Right atrium auricular region (tissue), 2 donors: ENCODE measurements around the gene TCL1A. TPM values are rescaled to one million over a fixed set of nuclear protein-coding genes. Genes with fewer than 3 reads are reported as not detected.
"Not testable (repeated sequence)": the region's sequence is repeated elsewhere in the genome, so short reads cannot be mapped to it uniquely, and the experiment has no call there.

Source experiments
- DNase-seq: peaks from one replicate; pipeline ENCODE4 v3.0.0-alpha.2; 2019; ENCODE audit warnings: low spot score
- H3K27ac ChIP-seq, 2 donors: fragments of 200-600 bp; sonication (generic); 1 replicate in 1 of 2; 2 replicates in 1 of 2; pipeline ENCODE4 v1.5.1; 2016 to 2019
- H3K27me3 ChIP-seq, 2 donors: fragments of 200-600 bp; sonication (generic); one replicate each; pipeline versions ENCODE4 v1.5.1 to v1.6.0; 2017 to 2019
- H3K36me3 ChIP-seq: fragments of 200-600 bp; sonication (generic); one replicate; pipeline ENCODE4 v1.5.1; 2016
- H3K4me1 ChIP-seq, 2 donors: fragments of 200-600 bp; sonication (generic); one replicate each; pipeline versions ENCODE4 v1.5.1 to v1.6.0; 2017 to 2019
- H3K4me3 ChIP-seq, 2 donors: fragments of 200-600 bp; sonication (generic); 1 replicate in 1 of 2; 2 replicates in 1 of 2; pipeline ENCODE4 v1.5.1; 2017 to 2019; ENCODE audit warnings: mild to moderate bottlenecking in 1 of 2, moderate library complexity in 1 of 2
- H3K9me3 ChIP-seq, 2 donors: fragments of 200-600 bp; sonication (generic); one replicate each; pipeline ENCODE4 v1.5.1; 2019
- CTCF ChIP-seq, 2 donors: fragments of 200-600 bp; sonication (generic); IDR thresholded peaks; one replicate each; pipeline ENCODE4 v1.5.1; 2019; ENCODE audit warnings: antibody characterized with exemption in 2 of 2
- total RNA-seq, 2 donors: library from RNA; depleted of rRNA; stranded (reverse); fragments of >200 nt; gene quantifications; one replicate each; pipeline ENCODE4 v1.1.0, GENCODE V29; 2016

TCL1A gene
- total RNA-seq: under 1 TPM in 1 of 2 donors, not detected in 1; 0.71 TPM

GRCh38 chr14:95713596-95714371, at the start of gene TCL1A:
TSS of gene TCL1A (minus strand) at chr14:95714125. CDS start at chr14:95714066, 59 bp downstream.
- Histone ChIP-seq H3K9me3 (no peaks in the 10 kb centered on the region), H3K27me3 (peaks cover 0 to 7% of the 10 kb centered on the region in 2 donors), H3K27ac (no peak within 1 kb of the TSS)

GRCh38 chr14:95763032-95763431, 49.1 kb upstream of the TCL1A start:
- not testable (repeated sequence) for DNase-seq, H3K9me3 ChIP-seq, H3K4me3 ChIP-seq, H3K27ac ChIP-seq, H3K27me3 ChIP-seq, H3K4me1 ChIP-seq, H3K36me3 ChIP-seq

More at GRCh38 chr14:95713596-95714371, at the start of gene TCL1A:
- TF ChIP-seq CTCF (IDR thresholded peaks at IDR 0.05): no peak
- DNase-seq: no peak
- Histone ChIP-seq H3K4me1 (no peaks in the 10 kb centered on the region), H3K4me3 (no peak within 1 kb of the TSS), H3K36me3 (no peaks in the 10 kb centered on the region)

GRCh38 chr14:95761436-95761835, 47.5 kb upstream of the TCL1A start:
- Histone ChIP-seq H3K27ac (no peak overlapping the region), H3K9me3 (no peaks in the 10 kb centered on the region), H3K36me3 (no peaks in the 10 kb centered on the region), H3K4me3 (no peak overlapping the region), H3K27me3 (no peaks in the 10 kb centered on the region), H3K4me1 (no peaks in the 10 kb centered on the region)
- no peak for DNase-seq
- no peak for TF ChIP-seq CTCF (IDR thresholded peaks at IDR 0.05)

- no peaks in the 10 kb centered on the region for H3K27me3 ChIP-seq
- no peaks in the 10 kb centered on the region for H3K9me3 ChIP-seq
- no peak overlapping the region for H3K4me3 ChIP-seq
- no peaks in the 10 kb centered on the region for H3K36me3 ChIP-seq
- H3K4me1 ChIP-seq: no peaks in the 10 kb centered on the region
- no peak for DNase-seq
- no peak for TF ChIP-seq CTCF (IDR thresholded peaks at IDR 0.05)
- H3K27ac ChIP-seq: no peak overlapping the region
Observed at GRCh38 chr14:95760596-95760995, 46.7 kb upstream of the TCL1A start.

- Histone ChIP-seq H3K36me3 (no peaks in the 10 kb centered on the region), H3K27ac (no peak overlapping the region), H3K4me3 (no peak overlapping the region), H3K27me3 (no peaks in the 10 kb centered on the region), H3K4me1 (no peaks in the 10 kb centered on the region), H3K9me3 (no peaks in the 10 kb centered on the region)
- no peak for TF ChIP-seq CTCF (IDR thresholded peaks at IDR 0.05)
- DNase-seq: no peak
Observed at GRCh38 chr14:95759941-95760340, 46.0 kb upstream of the TCL1A start.

GRCh38 chr14:95758331-95758730, 44.4 kb upstream of the TCL1A start:
- H3K36me3 ChIP-seq: no peaks in the 10 kb centered on the region
- TF ChIP-seq CTCF (IDR thresholded peaks at IDR 0.05): no peak
- H3K9me3 ChIP-seq: no peaks in the 10 kb centered on the region
- DNase-seq: no peak
- H3K4me3 ChIP-seq: no peak overlapping the region
- no peak overlapping the region for H3K27ac ChIP-seq
- no peaks in the 10 kb centered on the region for H3K27me3 ChIP-seq
- H3K4me1 ChIP-seq: no peaks in the 10 kb centered on the region
